ENCODE data around the gene EHD4.

DNA sequence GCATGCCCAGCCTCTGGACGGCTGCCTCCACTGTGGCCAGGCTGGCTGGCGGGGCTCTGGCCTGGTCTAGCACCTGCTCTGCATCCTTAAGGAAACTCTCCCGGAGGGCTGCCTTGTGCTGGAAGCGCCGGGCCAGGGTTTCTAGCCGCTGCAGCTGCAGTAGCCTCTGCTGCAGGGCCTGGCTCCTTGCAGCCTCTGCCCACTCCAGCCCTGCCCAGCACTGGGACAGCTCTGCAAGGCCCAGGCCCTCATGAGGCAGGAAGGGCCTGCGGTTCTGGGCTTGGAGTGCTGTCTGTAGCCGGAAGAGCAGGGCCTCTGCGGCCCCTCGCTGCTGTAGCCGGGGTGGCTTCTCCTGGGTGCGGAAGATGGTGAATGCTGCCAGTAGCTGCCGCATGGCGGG is 86.5 kb downstream of the EHD4 start:
- TF ChIP-seq, protein P1, sequence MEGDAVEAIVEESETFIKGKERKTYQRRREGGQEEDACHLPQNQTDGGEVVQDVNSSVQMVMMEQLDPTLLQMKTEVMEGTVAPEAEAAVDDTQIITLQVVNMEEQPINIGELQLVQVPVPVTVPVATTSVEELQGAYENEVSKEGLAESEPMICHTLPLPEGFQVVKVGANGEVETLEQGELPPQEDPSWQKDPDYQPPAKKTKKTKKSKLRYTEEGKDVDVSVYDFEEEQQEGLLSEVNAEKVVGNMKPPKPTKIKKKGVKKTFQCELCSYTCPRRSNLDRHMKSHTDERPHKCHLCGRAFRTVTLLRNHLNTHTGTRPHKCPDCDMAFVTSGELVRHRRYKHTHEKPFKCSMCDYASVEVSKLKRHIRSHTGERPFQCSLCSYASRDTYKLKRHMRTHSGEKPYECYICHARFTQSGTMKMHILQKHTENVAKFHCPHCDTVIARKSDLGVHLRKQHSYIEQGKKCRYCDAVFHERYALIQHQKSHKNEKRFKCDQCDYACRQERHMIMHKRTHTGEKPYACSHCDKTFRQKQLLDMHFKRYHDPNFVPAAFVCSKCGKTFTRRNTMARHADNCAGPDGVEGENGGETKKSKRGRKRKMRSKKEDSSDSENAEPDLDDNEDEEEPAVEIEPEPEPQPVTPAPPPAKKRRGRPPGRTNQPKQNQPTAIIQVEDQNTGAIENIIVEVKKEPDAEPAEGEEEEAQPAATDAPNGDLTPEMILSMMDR (IDR thresholded peaks at IDR 0.05): no peak
- no peak for TF ChIP-seq RFX5 (IDR thresholded peaks at IDR 0.05)
- TF ChIP-seq, protein P2, sequence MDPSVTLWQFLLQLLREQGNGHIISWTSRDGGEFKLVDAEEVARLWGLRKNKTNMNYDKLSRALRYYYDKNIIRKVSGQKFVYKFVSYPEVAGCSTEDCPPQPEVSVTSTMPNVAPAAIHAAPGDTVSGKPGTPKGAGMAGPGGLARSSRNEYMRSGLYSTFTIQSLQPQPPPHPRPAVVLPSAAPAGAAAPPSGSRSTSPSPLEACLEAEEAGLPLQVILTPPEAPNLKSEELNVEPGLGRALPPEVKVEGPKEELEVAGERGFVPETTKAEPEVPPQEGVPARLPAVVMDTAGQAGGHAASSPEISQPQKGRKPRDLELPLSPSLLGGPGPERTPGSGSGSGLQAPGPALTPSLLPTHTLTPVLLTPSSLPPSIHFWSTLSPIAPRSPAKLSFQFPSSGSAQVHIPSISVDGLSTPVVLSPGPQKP (IDR thresholded peaks at IDR 0.05; ENCODE audit: low read depth, low read length): no peak
- no peak for TF ChIP-seq HDAC2 (IDR thresholded peaks at IDR 0.05)
- no peak for TF ChIP-seq EHMT2 (IDR thresholded peaks at IDR 0.05; ENCODE audit: low read depth)
- TF ChIP-seq, protein P3, sequence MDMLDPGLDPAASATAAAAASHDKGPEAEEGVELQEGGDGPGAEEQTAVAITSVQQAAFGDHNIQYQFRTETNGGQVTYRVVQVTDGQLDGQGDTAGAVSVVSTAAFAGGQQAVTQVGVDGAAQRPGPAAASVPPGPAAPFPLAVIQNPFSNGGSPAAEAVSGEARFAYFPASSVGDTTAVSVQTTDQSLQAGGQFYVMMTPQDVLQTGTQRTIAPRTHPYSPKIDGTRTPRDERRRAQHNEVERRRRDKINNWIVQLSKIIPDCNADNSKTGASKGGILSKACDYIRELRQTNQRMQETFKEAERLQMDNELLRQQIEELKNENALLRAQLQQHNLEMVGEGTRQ (IDR thresholded peaks at IDR 0.05): no peak
- no peak for TF ChIP-seq FOSL2 (IDR thresholded peaks at IDR 0.05)
- TF ChIP-seq FOSL2 (CRISPR knock-in tag; IDR thresholded peaks at IDR 0.05): no peak

Data from A549 (cell line).